ENCODE results near the gene CTTNBP2NL.
A peak's percentile ranks its signal among the peaks of the same experiment; 100 is the strongest.

The CTTNBP2NL gene

GRCh38 chr1:112383759-112384370, 12.1 kb upstream of the CTTNBP2NL start:
- H3K36me3 Mint-ChIP-seq (ENCODE audit: low read depth), result no peaks in the 10 kb centered on the region
- H3K9me3 Mint-ChIP-seq, result no peaks in the 10 kb centered on the region
- H3K4me3 Mint-ChIP-seq, result no peak overlapping the region
- H3K27me3 Mint-ChIP-seq (ENCODE audit: low read depth, poor library complexity), result peaks cover 27% of the 10 kb centered on the region
- H3K27ac Mint-ChIP-seq, result no peak overlapping the region
- TF ChIP-seq, protein P1, sequence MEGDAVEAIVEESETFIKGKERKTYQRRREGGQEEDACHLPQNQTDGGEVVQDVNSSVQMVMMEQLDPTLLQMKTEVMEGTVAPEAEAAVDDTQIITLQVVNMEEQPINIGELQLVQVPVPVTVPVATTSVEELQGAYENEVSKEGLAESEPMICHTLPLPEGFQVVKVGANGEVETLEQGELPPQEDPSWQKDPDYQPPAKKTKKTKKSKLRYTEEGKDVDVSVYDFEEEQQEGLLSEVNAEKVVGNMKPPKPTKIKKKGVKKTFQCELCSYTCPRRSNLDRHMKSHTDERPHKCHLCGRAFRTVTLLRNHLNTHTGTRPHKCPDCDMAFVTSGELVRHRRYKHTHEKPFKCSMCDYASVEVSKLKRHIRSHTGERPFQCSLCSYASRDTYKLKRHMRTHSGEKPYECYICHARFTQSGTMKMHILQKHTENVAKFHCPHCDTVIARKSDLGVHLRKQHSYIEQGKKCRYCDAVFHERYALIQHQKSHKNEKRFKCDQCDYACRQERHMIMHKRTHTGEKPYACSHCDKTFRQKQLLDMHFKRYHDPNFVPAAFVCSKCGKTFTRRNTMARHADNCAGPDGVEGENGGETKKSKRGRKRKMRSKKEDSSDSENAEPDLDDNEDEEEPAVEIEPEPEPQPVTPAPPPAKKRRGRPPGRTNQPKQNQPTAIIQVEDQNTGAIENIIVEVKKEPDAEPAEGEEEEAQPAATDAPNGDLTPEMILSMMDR (IDR thresholded peaks at IDR 0.05), result no peak
- H3K4me1 Mint-ChIP-seq, result peaks cover 7% of the 10 kb centered on the region
- no peak for DNase-seq

GRCh38 chr1:112386024-112386723, 9.8 kb upstream of the CTTNBP2NL start:
- Mint-ChIP-seq H3K27ac (no peak overlapping the region), H3K9me3 (no peaks in the 10 kb centered on the region), H3K27me3 (ENCODE audit: low read depth, poor library complexity) (peaks cover 15% of the 10 kb centered on the region), H3K4me1 (peaks cover 14% of the 10 kb centered on the region), H3K4me3 (no peak overlapping the region), H3K36me3 (ENCODE audit: low read depth) (no peaks in the 10 kb centered on the region)
- TF ChIP-seq, protein P1 (IDR thresholded peaks at IDR 0.05), result no peak
- no peak for DNase-seq

- peaks cover 18% of the 10 kb centered on the region for H3K4me1 Mint-ChIP-seq
- H3K9me3 Mint-ChIP-seq, result no peaks in the 10 kb centered on the region
- H3K27me3 Mint-ChIP-seq (ENCODE audit: low read depth, poor library complexity), result peaks cover 15% of the 10 kb centered on the region
- TF ChIP-seq, protein P1 (IDR thresholded peaks at IDR 0.05), result no peak
- H3K27ac Mint-ChIP-seq, result no peak overlapping the region
- no peak for DNase-seq
- no peaks in the 10 kb centered on the region for H3K36me3 Mint-ChIP-seq (ENCODE audit: low read depth)
- no peak overlapping the region for H3K4me3 Mint-ChIP-seq
Observed at GRCh38 chr1:112386731-112387346, 9.2 kb upstream of the CTTNBP2NL start.

GRCh38 chr1:112387807-112388206, 8.2 kb upstream of the CTTNBP2NL start:
- no peak for DNase-seq
- Mint-ChIP-seq H3K27me3 (ENCODE audit: low read depth, poor library complexity) (peaks cover 20% of the 10 kb centered on the region), H3K4me1 (peaks cover 18% of the 10 kb centered on the region), H3K4me3 (no peak overlapping the region), H3K36me3 (ENCODE audit: low read depth) (no peaks in the 10 kb centered on the region), H3K27ac (peak overlapping the region; percentile 20), H3K9me3 (no peaks in the 10 kb centered on the region)
- TF ChIP-seq, protein P1 (IDR thresholded peaks at IDR 0.05), result no peak

DNA sequence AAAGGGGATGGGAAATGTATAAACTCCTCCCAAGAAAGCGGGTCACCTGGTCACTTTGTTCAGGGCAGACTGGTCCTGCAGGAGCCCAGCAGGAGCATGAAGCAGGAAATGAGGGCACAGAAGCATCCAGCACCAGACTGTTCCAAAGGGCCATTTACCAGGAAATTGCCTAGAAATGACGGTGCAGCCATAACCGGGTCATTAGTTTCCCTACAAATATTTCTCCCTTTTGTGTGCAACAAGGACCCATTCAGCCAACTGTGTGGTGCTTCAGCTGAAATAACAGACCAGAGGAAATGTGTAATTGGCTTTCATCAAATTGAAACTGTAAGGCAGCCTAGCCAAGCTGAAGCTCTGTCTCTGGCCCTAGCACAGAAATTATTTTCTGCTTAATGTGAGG, 7.6 kb upstream of the CTTNBP2NL start:
- no peak overlapping the region for H3K4me3 Mint-ChIP-seq
- DNase-seq, result no peak
- no peaks in the 10 kb centered on the region for H3K36me3 Mint-ChIP-seq (ENCODE audit: low read depth)
- H3K9me3 Mint-ChIP-seq, result no peaks in the 10 kb centered on the region
- peaks cover 22% of the 10 kb centered on the region for H3K27me3 Mint-ChIP-seq (ENCODE audit: low read depth, poor library complexity)
- H3K4me1 Mint-ChIP-seq, result peaks cover 18% of the 10 kb centered on the region
- H3K27ac Mint-ChIP-seq, result peak overlapping the region; percentile 20
- TF ChIP-seq, protein P1 (IDR thresholded peaks at IDR 0.05), result no peak

All from nephron progenitor cell (in vitro differentiated cells).